Stimulated activated CD4-positive, alpha-beta T cell treated with anti-CD3 and anti-CD28 coated beads, Interleukin-4, amount 100 ng/mL, for 4 hours (primary cell): ENCODE results near the gene TSPAN4.

ENCODE experiments used
- DNase-seq, 2 experiments: peaks; one replicate each; pipeline ENCODE4 v3.0.0-alpha.2; 2020

Gene TSPAN4

DNA sequence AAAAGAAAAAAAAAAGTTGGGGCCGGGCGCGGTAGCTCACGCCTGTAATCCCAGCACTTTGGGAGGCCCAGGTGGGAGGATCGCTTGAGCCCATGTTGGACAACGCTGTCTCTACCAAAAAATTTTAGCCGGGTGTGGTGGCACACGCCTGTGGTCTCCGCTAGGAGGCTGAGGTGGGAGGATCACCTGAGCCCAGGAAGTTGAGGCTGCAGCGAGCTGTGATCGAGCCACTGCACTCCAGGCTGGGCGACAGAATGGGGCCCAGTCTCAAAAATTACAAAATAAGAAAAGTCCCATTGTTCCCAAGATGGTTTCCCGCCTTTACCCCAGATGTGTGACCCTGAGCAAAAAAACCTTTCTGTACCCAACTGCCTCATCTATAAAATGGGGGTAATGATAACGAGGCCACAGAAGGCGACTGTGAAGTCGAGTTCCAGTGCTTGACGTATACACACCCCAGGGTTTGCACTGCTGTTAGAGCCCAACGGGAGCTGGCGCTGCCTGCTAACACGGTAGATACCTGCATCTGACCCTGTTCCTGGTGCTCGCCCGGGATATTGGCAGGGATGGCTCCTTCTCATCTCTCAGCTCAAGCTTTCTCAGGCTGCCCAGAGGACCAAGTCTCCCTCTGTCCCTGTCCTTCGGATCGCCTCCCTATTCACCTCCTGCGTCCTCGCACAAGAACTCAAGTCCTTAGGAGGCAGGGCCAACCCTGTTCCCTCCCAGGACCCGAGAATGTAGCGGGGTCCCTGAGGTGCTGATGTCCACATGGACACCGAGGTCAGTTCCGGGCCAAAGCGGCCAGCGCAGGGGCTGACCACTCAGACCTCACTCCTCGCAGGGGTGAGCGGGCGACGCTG, 34.0 kb upstream of the TSPAN4 start:
- no peak for DNase-seq

DNA sequence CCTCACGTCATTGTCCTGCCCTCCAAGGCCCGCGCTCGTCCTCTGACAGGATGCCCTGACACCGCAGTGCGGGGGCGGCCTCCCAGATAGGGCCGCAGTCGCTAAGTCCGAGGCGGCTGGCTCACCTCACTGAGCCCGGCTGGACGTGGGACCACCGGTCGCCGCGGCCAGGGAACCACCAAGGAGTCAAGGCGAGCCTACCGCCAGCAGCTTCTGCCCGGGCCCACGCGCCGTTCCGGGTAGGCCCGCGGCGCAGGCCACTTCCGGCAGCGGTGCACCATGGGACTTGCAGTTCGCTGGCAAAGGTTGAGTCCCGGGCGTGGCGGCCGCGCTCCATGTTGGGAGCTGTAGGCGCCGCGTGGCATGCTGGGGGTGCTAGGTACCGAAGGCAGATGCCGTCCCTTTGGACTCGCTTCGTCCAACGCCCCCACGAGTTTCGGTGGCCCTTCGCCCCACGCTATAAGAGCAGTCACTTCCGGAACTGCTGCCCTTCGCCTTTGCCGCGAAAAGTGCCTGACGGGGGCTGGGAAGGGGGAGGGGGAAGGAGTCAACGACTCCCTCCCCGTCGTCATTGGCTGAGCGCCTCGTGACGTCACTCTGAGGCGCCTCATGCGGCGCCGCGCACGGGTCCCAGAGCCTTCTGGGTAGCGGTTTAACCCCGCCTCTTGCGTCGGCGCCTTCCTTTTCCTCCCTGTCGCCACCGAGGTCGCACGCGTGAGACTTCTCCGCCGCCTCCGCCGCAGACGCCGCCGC, 33.2 kb upstream of the TSPAN4 start, which contains the start of gene RPLP2:
RPLP2 (plus strand) TSS at position 681 of the 753 bp plus-strand sequence. CDS start 268 bp downstream, outside the sequence.
- DNase-seq = peak; percentile 95 to 97

DNA sequence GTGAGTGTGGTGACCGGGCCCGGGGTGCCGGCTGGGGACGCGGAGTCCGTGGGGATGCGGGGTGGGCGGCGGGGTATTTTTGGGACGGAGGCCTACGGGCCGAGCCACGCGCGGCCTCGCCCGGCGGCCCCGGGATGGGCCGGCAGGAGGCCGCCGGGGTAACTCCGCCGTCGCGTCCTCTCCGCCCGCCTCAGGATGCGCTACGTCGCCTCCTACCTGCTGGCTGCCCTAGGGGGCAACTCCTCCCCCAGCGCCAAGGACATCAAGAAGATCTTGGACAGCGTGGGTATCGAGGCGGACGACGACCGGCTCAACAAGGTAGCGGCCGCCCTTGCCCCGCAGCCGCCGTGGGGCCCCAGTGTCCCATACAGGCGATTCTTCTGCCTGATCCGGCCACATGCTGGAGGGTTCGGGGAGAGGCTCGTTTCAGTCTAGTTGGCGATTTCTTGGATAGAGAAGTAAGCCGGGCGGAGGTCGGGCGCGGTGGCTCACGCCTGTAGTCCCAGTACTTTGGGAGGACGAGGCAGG, 32.5 kb upstream of the TSPAN4 start:
- DNase-seq = no peak

GRCh38 chr11:811446-812245, 31.0 kb upstream of the TSPAN4 start:
- no peak for DNase-seq

DNA sequence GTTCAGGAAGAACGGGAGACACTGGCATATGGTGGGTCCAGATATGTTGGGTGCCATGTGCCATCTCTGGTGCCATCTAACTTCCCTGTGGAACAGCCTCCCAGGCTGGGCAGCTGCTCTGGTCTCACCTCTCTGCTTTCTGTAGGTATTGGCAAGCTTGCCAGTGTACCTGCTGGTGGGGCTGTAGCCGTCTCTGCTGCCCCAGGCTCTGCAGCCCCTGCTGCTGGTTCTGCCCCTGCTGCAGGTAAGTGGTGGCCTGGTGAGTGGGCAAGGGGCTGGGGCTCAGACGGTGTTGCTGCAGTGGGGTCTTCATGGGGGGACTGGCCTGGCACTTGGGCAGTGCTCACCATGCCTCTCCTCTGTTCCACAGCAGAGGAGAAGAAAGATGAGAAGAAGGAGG, 30.3 kb upstream of the TSPAN4 start:
- DNase-seq = no peak

- no peak for DNase-seq
Measured at GRCh38 chr11:813072-813455, 29.6 kb upstream of the TSPAN4 start.

- DNase-seq = no peak
Measured at GRCh38 chr11:813456-814096, 29.1 kb upstream of the TSPAN4 start.

GRCh38 chr11:815675-816432, 26.8 kb upstream of the TSPAN4 start:
- no peak for DNase-seq

DNA sequence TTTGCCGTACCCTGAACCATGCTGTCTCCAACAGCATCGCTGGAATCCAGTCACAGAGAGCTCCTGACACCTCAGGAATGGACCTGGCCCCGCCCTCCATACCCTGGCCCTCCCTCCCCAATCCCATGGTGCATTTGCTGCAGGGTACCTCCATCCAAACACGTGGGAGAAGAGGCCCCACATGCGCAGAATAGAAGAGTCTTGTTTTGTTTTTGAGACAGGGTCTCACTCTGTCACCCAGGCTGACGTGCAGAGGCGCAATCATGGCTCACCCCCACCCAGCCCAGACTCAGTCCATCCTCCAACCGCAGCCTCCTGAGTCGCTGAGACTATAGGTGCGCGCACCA, 26.2 kb upstream of the TSPAN4 start:
- DNase-seq = no peak

- no peak for DNase-seq
Measured at GRCh38 chr11:818396-819128, 24.1 kb upstream of the TSPAN4 start, which contains the start of gene PNPLA2. TSS of gene PNPLA2 (plus strand) at chr11:818914. CDS start at chr11:819719, 805 bp downstream.

DNA sequence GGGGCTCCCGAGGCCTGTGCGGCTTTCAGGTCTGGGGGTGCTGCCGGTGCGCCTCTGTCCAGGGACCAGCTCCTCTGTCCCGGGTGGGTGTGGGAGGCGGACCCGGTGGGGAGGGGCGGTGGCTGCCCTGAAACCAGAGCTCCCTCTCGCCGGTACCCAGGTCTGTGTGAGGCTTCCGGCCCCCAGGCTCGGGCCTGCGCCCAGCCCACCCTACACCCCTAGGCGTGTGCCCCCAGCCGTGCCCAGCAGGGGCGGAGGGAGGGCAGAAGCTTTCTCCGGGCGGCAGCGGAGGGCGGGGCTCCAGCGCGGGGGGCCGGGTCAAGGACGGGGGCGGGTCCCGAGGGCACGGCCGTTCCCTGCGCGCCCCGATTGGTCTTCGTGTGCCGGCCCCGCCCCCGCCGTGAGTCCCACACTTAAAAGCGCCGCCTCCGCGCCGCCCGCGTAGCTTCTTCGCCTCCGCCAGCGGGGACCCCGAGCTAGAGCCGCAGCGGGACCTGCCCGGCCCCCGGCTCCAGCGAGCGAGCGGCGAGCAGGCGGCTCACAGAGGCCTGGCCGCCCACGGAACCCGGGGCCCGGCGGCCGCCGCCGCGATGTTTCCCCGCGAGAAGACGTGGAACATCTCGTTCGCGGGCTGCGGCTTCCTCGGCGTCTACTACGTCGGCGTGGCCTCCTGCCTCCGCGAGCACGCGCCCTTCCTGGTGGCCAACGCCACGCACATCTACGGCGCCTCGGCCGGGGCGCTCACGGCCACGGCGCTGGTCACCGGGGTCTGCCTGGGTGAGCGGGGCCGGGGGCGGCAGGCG, 23.3 kb upstream of the TSPAN4 start:
- peak; percentile 91 to 94 for DNase-seq

DNA sequence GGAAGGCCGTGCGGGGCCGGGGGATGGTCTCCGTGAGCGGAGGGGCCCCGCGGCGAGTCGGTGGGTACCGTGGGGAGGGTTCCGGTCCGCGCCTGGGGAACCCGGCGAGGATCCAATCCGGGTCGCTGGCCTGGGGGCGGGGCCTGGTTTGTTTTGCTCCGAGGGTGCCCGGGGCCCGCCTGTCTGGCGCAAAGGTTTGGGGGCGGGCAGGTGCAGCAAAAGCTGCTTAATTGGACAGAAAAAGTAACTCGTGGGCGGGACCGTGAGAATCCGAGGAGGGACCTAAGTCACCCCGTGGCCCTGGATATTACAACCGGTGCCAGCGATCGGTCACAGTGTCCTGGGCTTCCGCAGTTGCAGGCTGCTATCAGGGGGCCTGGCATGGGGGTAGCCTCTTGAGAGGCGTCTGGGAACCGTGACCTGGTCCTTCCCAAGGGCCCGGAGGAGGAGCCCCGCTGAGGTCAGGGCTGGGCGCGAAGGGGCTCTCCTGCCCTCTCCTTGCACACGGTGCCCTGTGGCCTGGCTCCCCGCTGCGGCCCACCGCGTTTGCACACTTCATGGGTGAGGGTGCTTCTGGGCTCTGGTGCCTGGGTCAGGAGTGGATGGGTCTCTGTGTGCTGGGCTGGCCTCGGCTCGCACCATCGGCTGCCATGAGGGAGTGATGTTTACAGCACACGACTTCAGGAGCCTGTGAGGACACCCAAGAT, 22.6 kb upstream of the TSPAN4 start:
- DNase-seq = peak; percentile 86 to 89

GRCh38 chr11:820655-821511, 21.8 kb upstream of the TSPAN4 start:
- no peak for DNase-seq

GRCh38 chr11:821512-822371, 20.9 kb upstream of the TSPAN4 start:
- DNase-seq = no peak

DNA sequence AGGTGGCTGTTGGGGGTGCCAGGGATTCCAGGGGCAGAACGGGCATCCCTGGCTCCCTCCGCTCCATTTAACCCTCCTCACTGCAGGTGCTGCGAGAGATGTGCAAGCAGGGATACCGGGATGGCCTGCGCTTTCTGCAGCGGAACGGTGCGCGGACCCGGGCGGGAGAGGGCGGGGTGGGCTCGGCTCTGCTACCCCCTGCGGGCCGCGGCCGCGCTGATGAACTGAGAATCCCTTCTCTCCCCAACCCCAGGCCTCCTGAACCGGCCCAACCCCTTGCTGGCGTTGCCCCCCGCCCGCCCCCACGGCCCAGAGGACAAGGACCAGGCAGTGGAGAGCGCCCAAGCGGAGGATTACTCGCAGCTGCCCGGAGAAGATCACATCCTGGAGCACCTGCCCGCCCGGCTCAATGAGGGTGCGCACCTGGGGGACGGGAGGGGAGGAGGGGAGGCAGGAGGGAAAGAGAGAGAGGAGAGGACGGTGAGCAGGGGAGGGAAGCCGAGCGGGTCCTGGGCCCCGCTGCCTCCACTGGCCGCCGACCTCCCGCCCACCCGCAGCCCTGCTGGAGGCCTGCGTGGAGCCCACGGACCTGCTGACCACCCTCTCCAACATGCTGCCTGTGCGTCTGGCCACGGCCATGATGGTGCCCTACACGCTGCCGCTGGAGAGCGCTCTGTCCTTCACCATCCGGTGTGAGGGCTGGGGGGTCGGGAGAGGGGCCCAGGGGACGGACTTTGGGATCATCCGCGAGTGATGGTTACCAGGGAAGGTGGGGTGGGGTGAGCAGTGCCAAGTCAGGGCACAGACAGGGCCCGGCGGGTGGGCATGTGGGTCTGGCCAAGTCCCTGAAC, 19.0 kb upstream of the TSPAN4 start:
- DNase-seq = no peak

DNA sequence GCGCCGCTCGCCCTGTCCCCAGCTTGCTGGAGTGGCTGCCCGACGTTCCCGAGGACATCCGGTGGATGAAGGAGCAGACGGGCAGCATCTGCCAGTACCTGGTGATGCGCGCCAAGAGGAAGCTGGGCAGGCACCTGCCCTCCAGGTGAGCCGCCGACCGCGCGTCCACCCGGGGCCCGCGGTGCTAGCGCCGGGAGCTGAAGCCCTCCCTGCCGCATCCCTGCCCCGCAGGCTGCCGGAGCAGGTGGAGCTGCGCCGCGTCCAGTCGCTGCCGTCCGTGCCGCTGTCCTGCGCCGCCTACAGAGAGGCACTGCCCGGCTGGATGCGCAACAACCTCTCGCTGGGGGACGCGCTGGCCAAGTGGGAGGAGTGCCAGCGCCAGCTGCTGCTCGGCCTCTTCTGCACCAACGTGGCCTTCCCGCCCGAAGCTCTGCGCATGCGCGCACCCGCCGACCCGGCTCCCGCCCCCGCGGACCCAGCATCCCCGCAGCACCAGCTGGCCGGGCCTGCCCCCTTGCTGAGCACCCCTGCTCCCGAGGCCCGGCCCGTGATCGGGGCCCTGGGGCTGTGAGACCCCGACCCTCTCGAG, 18.3 kb upstream of the TSPAN4 start:
- DNase-seq = no peak
